GM18858 (cell line): ENCODE data around the gene MUC3A.
"Not testable (repeated sequence)": the region's sequence is repeated elsewhere in the genome, so short reads cannot be mapped to it uniquely, and the experiment has no call there.

Experiments used
- ATAC-seq: cut with Tn5 transposase; IDR thresholded peaks from one replicate; pipeline ENCODE4 v1.9.1; 2021; ENCODE audit not compliant: unreplicated experiment

The MUC3A gene, protein sequence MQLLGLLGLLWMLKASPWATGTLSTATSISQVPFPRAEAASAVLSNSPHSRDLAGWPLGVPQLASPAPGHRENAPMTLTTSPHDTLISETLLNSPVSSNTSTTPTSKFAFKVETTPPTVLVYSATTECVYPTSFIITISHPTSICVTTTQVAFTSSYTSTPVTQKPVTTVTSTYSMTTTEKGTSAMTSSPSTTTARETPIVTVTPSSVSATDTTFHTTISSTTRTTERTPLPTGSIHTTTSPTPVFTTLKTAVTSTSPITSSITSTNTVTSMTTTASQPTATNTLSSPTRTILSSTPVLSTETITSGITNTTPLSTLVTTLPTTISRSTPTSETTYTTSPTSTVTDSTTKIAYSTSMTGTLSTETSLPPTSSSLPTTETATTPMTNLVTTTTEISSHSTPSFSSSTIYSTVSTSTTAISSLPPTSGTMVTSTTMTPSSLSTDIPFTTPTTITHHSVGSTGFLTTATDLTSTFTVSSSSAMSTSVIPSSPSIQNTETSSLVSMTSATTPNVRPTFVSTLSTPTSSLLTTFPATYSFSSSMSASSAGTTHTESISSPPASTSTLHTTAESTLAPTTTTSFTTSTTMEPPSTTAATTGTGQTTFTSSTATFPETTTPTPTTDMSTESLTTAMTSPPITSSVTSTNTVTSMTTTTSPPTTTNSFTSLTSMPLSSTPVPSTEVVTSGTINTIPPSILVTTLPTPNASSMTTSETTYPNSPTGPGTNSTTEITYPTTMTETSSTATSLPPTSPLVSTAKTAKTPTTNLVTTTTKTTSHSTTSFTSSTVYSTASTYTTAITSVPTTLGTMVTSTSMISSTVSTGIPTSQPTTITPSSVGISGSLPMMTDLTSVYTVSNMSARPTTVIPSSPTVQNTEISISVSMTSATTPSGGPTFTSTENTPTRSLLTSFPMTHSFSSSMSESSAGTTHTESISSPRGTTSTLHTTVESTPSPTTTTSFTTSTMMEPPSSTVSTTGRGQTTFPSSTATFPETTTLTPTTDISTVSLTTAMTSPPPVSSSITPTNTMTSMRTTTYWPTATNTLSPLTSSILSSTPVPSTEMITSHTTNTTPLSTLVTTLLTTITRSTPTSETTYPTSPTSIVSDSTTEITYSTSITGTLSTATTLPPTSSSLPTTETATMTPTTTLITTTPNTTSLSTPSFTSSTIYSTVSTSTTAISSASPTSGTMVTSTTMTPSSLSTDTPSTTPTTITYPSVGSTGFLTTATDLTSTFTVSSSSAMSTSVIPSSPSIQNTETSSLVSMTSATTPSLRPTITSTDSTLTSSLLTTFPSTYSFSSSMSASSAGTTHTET (N-terminal part only)

DNA sequence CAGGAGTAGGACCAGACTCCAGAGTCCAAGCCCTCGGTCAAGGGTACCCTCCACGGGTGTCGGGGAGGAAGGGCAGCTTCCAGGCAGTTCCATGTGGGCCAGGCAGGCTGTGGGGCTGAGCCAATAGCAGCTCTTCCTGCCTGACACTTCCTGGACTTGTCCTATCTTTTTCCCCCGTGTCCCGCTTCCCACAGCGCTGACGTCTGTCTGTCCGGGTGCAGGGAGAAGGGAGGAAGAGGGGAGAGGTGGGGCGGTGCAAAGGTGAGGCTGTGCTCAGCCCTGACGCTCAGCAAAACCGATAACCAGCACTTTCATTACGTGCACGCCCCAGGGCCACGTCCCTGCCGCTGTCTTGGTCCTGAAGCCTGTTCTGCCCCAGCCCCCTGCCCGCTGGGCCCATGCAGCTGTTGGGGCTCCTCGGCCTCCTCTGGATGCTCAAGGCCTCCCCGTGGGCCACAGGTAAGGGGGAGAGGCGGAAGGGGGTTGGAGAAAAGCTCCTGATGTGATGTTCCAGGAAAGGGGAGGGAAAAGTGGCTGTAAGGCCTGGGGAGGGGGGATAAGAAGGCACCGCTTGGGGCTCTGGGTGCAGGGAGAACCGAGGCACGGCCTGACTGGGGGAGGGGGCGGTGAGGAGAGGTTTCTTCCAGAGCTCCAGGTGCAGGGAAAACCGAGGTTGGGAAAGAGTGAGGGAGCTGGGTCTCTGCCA is at the start of gene MUC3A:
MUC3A (plus strand) TSS at position 308 of the 706 bp plus-strand sequence; CDS start at position 399, 91 bp downstream.
- ATAC-seq: no peak

DNA sequence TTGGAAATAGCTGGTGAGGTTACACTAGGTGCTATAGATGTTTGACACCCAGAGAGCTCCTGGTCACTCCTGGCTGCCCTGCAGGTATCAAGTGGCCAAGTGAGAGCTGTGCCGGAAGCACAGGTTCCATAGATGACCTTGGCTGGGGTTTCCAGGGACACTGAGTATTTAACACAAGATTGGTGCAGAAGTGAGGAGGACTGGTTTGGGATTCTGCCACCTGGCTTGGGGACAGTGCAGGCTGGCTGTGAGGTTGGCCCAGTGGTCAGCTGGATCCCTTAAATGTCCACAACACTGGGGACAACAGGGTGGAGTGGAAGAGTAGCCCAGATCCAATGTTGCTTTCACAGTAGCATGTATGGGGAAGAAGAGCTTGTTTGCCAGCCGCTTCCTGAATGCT is 48.4 kb upstream of the MUC3A start:
- ATAC-seq: no peak

DNA sequence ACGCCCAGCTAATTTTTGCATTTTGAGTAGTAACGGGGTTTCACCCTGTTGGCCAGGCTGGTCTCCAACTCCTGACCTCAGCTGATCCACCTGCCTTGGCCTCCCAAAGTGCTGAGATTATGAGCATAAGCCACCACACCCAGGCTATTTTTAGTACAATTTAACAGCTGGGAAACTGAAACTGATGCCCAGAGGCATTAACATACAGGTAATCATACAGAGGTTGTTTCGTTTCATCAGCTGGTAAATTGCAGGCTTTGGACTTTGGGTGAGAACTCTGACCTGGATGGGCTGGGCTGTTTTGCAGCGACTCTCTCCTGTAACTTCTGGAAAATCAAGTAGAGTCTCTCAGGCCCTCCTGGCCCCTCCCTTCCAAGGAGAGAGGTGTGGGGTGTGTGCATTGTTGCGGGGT is 47.4 kb upstream of the MUC3A start:
- ATAC-seq: no peak

DNA sequence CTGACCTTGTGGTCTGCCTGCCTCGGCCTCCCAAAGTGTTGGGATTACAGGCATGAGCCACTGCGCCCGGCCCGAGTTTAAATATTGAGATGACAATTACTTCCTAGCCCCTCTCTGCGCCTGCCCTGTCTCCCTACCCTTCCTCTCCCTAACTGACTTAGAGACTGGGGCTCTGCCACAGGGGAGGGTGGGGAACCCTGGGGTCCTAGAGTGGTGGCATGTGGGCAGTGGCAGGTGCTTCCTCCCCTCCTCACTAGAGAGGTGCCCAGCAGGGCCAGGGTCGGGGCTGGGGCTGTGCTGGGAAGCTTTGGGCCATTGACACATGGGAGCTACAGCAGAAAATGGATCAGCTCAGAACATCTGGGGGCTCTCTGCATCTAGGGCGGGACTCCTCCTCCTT is 46.7 kb upstream of the MUC3A start:
- no peak for ATAC-seq

DNA sequence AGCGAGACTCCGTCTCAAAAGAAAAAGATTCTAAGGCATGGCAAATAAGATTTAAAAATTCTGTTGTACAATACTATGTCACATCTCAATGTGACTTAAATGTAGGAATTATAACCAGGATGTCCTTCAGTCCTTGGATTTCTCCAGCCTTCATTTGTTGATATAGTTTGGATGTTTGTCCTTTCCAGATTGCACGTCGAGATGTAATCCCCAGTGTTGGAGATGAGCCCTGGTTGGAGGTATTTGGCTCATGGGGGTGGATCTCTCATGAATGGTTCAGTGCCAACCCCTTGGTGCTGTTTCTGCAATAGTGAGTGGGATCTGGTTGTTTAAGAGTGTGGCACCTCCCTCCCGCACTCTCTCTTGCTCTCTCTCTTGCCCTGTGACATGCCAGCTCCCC is 40.8 kb upstream of the MUC3A start:
- ATAC-seq: no peak

DNA sequence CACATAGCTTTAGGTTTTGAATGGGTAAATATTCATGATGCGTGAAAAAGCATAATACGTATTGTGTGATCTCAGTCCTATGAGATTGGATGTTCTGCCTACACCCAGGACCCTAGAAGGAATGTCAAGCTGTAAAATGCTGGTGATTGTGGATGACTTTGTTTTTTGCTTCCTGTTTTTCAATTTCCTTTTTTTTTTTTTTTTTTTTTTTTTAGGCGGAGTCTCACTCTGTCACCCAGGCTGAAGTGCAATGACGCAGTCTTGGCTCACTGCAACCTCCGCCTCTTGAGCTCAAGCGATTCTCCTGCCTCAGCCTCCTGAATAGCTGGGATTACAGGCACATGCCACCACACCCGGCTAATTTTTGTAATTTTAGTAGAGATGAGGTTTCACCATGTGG is 38.9 kb upstream of the MUC3A start:
- ATAC-seq: not testable (repeated sequence)

DNA sequence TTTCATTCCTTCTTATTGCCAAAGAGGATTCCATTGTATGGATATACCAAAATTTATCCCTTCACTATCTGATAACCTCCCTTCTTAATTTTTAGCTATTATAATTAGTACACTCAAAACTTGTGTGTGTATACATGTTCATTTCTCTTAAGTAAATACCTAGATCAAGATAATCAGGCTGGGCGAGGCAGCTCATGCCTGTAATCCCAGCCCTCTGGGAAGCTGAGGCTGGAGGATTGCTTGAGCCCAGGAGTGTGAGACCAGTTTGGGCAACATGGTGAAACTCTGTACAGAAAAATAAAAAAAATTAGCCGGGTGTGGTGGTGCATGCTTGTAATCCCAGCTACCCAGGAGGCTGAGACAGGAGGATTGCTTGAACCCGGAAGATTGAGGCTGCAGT is 37.9 kb upstream of the MUC3A start:
- no peak for ATAC-seq

DNA sequence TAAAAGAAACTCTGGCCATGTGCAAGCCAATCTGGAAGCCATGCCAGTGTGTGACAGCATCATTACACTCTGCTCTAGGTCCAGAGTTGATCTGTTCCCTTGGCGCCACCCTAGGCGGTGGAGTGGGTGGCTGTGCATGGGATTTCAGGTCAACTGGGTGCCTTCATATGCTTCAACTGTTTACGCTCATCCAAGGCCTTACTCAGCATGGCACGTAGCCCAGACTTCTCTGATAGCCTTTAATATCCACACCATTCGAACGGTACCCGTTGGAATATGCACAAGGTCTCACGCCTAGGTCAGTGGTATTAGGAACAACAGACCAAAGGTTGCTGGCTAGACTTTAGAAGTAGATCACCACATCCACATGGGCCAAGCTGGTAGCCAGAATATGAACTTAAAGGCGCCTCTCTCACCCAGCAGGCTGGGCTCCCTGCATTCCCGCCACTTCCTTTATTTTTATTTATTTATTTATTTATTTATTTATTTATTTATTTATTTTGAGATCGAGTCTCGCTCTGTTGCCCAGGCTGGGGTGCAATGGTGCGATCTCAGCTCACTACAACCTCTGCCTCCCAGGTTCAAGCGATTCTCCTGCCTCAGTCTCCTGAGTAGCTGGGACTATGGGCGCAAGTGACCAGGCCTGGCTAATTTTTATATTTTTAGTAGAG is 35.0 kb upstream of the MUC3A start:
- ATAC-seq: no peak

DNA sequence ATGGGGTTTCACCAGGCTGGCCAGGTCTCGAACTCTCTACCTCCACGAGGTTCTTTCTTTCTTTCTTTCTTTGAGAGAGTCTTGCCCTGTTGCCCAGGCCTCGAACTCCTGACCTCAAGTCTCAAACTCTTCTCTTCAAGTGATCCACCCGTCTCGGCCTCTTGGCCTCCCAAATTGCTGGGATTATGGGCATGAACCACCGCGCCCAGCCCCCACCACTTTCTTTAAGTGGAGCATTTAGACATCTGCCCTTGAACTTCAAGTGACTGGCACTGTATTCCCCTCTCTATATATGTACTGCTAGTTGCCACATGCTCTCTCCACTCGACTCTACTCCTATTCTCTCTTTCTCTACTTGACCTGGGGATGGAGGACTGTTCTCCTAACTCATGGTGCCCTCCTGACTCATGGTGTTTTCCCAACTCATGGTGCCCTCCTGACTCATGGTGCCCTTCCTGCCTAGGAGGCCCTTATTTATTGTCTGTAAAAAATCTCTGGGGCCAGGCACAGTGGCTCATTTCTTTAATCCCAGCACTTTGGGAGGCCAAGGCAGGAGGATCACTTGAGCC is 34.4 kb upstream of the MUC3A start:
- ATAC-seq: no peak

DNA sequence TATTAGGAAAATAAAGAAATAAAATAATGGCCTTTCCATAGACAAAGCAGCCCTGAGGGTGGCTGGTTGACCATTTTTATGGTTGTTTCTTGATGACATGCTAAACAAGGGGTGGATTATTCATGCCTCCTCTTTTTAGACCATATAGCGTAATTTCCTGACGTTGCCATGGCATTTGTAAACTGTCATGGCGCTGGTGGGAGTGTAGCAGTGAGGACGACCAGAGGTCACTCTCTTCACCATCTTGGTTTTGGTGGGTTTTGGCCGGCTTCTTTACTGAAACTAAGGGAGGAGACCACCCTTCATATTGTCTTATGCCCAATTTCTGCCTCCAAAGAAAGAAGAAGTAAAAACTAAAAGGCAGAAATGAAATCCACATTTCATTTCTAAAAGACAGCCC is 30.0 kb upstream of the MUC3A start:
- not testable (repeated sequence) for ATAC-seq

DNA sequence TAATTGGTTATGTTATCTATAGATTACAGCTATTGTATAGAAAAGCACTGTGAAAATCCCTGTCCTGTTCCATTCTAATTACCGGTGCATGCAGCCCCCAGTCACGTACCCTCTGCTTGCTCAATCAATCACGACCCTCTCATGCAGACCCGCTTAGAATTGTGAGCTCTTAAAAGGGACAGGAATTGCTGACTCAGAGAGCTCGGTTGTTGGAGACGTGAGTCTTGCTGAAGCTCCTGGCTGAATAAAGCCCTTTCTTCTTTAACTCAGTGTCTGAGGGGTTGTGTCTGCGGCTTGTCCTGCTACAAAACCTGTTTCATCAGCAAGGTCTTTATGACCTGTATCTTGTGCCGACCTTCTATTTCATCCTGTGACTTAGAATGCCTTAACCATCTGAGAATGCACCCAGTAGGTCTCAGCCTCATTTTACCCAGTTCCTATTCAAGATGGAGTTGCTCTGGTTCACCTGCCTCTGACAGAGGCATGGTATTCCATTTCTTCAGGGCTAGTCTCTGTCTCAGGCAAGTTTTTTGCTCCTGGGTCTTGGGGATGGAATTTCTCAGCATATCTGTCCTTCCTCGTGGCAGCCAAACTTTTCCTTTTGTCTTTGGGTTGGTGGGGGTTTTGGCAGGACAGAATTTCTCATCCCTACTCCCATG is 29.4 kb upstream of the MUC3A start:
- not testable (repeated sequence) for ATAC-seq

DNA sequence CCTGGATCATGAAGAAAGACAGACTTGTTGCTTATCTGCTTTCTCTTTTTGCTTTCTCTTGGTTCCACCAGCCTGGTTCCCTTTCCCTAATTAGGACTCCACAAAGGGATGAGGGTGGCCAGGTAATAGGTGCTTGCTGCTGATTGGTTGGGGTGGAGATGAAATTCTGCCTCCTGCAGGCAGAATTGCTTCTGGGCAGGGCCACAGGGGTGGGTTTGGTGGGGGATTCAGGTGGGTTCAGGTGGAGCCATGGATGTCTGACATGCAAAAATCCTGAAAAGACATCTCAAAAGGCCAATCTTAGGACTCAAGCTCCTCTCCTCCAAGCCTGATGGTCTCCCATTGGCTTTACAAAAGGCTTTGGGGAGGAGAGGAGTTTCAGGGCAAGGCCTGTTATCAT is 28.3 kb upstream of the MUC3A start:
- no peak for ATAC-seq

DNA sequence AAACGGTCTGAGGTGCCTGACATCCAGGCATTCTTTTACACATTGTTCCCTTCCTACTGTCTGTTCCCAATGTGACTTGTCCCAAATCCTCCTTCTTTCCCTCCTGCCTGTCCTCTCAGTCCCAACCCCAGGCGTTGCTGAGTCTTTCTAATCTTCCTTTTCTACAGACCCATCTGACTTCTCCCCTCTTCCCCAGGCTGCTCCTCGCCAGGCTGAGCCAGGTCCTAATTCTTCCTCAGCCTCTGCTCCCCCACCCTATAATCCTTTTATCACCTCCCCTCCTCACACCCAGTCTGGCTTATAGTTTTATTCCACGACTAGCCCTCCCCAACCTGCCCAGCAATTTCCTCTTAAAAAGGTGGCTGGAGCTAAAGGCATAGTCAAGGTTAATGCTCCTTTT is 25.7 kb upstream of the MUC3A start:
- not testable (repeated sequence) for ATAC-seq

DNA sequence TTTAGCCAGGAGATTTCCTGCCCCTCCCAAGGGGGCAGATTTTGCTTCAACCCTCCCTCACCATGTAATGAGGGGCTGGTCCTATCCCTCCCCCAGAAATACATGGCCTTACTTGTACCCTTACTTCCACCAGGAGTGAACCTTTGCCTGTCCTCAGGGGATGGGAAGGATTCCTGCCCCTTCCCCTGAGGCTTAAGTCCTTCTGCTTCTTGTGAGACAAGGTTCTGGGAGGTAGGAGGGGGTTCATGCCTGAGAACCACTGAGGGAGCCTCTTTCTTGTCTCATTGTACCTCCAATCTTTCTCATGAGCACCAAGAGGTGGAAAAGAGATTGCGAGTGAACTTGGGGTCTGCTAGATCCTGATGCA is 19.5 kb upstream of the MUC3A start:
- ATAC-seq: no peak

DNA sequence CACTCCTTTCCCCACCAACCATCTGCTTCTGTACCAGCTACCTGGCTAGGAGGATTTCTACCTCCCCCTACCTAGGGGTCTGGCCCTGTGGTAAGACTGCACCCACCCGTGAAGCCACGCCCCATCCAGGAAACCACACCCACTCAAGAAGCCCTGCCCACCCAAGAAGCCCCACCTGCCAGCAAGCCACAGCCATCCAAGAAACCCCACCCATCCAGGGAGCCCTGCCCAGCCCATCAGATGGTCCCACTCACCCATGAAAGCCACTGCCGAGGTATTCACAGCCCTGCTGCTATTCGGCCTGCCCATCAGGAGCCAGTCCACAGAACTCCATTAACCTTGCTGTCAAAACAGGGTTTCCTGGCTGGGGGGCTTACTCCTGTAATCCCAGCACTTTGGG is 15.6 kb upstream of the MUC3A start:
- ATAC-seq: no peak

DNA sequence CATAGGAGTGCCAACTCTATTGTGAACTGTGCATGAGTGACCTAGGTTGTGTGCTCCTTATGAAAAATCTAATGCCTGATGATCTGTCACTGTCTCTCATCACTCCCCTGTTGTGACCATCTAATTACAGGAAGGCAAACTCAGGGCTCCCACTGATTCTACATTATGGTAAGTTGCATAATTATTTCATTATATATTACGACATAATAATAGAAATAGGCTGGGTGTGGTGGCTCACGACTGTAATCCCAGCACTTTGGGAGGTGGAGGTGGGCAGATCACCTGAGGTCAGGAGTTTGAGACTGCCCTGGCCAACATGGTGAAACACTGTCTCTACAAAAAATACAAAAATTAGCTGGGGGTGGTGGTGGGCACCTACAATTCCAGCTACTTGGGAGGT is 14.0 kb upstream of the MUC3A start:
- not testable (repeated sequence) for ATAC-seq

DNA sequence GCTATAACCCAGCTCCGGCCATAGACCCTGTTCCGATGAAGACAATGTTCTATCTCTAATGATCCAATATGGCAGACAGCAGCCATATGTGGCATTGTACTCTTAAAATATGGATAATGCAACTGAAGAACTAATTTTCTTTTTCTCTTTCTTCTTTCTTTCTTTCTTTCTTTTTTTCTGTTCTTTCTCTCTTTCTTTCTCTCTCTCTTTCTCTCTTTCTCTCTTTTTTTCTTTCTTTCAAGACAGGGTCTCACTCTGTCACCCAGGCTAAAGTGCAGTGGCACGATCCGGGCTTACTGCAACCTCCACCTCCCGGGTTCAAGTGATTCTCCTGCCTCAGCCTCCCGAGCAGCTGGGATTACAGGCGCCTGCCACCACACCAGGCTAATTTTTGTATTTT is 13.2 kb upstream of the MUC3A start:
- ATAC-seq: not testable (repeated sequence)

DNA sequence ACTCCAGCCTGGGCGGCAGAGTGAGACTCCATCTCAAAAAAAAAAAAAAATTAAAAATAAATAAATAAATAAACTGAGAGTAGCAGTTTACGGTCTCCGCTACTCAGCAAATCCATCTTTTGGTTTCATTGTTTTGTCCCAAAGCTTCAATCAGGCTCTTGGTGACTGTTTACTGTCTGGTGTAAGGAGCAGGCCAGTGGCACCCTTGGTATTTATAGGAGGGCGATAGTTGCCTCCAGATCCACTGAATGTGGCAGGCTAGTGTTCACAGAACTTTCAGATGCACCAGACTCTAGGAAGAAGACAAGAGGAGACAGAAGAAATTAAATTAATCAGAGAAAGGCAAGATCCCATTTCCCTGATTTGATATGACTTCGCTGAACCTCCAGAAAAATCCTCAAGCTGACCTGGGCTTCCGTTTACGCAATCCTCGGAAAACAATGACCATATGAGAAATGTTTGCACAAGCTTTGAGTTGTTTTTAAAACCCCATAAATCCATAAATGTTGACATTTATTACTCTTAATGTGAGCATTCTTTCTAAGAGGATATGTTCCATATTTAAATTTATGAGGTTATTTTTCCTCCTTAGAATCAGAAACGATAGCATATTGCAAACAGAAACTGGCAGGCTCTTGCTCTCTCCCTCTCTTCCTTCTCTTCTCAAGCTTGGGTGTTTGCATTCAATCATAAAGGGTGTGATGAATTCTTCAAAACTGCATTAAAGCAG is 7.1 kb upstream of the MUC3A start:
- ATAC-seq: no peak

DNA sequence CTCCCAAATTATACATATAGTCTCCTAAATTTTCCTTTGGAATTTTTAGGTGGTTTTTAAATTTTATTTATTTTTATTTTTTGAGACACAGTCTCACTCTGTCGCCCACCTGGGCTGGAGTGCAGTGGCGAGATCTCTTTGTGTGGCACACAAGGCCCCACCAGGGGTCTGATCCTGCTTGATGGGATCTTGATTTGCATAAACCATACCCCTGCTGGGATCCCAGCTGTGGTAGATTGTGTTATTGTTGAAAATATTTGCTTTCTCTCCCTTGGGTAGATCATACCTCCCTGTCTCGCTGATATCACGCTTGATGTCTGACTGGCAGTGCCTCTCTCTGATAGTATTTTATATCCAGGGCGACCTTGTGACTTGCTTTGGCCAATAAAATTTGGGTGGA is 5.6 kb upstream of the MUC3A start:
- ATAC-seq: no peak
